SK-MEL-5 (cell line): ENCODE data around the gene OSBPL6. TPM values are rescaled to one million over a fixed set of nuclear protein-coding genes. Genes with fewer than 3 reads are reported as not detected.

Experiments
- DNase-seq: peaks from one replicate; pipeline ENCODE4 v3.0.0-alpha.2; 2016; ENCODE audit warnings: low read depth, low spot score
- in situ Hi-C: cut with HindIII; loops from 2 replicates; pipeline ENCODE4 v1.10.0; 2016; ENCODE audit warnings: low sequenced_read_pairs, high pct_unique_total_duplicates, low pct_unique_long_range_greater_than_20kb
- total RNA-seq: library from RNA; depleted of rRNA; stranded (reverse); fragments of >200 nt; shearing (Covaris generic); gene quantifications from 2 replicates; pipeline ENCODE4 v1.2.3, GENCODE V29; 2014

OSBPL6 gene
- total RNA-seq, 1 experiment from 2014 or later, result 5.1 TPM

DNA sequence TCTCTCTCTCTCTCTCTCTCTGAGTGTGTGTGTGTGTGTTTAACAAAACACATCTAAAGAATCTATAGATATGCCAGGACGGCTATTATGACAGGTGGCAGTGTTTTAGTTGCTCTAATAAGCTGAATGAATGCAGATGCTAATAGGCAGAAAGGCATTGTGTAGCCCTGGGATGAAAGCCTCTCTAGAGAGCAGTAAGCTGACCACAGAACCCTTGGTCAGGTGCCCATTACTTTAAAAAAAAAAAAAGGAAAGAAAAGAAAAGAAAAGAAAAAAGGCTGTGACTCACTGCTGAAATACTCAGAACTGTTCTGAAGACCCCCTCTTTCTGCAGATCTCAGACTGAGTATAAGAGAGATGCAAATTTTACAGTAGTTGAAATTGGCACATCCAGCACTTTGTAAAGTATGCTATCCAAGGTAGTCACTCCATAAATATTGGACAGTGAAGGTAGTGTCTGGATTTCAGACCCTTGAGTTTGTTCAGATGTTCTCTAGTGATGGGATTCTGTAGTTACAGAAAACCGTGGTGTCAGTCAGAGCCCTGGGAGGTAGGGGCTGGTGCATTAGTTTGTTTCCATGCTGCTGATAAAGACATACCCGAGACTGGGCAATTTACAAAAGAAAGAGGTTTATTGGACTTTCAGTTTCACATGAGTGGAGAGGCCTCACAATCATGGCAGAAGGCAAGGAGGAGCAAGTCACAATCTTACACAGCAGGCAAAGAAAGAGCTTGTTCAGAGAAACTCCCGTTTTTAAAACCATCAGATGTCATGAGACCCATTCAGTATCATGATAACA, 30.9 kb downstream of the OSBPL6 start:
- in situ Hi-C loops, result no loop called here
- DNase-seq, result no peak

GRCh38 chr2:178227187-178227586, 32.9 kb downstream of the OSBPL6 start:
- in situ Hi-C loops, result no loop called here

DNA sequence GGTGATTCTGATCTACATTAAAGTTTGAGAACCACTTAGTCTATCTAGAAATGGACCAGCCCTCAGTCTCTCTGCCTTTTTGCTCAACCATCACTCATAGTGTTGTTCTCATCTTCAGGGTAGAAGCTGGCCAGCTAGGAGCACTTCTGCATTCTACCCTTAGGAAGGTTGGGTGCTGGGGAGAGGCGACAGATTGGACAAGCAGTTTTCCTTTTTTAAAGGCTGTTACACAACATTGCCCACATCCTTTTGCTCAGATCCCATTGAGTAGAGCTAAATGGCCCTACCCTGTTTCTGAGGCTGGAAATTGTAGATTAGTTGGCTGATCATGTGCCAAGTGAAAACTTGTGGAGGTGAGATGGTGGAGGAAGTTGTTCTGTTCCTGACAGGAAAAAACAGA, 35.6 kb downstream of the OSBPL6 start:
- in situ Hi-C loops, result no loop called here
- DNase-seq, result no peak

More at GRCh38 chr2:178227187-178227586, 32.9 kb downstream of the OSBPL6 start:
- DNase-seq, result no peak

GRCh38 chr2:178230396-178230795, 36.1 kb downstream of the OSBPL6 start:
- in situ Hi-C loops, result no loop called here
- no peak for DNase-seq

DNA sequence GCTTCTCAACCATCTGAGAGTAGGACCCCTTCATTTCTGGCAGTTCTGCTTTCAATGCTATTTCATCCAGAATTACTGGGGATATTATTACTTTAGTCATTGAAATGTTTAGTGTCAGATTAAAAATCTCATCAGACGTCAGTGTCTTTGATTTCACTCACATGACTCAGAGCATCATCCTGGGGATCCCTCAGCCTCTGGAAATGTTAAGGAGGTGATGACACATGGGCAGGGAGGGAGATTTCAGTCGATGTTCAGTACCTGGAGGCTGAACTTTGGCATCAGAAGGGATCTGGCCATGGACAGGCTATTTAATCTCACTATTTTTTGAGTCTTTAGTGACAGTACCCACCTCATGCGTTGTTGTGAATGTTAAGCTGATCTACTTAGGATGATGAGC, 39.1 kb downstream of the OSBPL6 start:
- no peak for DNase-seq

DNA sequence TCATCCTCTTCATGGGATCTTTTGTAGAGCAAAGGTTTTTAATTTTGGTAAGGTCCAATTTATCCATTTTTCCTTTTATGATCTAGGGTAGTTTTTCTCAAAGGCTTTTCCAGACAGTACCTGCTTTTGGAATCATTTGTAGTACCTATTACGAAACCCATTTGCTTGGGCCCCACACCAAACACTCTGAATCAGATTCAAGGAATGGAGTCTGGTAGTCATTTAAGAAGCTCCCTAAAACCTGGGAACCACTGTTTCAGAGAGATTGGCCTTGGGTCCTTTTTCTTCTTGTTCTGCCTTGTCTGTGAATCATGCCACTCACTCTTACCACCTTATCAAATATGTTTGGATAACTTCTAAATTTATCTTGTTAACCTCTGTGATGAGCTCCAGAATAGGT, 40.3 kb downstream of the OSBPL6 start:
- no peak for DNase-seq
- in situ Hi-C loops, result no loop called here

More for the DNA sequence above, 39.1 kb downstream of the OSBPL6 start:
- in situ Hi-C loops, result no loop called here

DNA sequence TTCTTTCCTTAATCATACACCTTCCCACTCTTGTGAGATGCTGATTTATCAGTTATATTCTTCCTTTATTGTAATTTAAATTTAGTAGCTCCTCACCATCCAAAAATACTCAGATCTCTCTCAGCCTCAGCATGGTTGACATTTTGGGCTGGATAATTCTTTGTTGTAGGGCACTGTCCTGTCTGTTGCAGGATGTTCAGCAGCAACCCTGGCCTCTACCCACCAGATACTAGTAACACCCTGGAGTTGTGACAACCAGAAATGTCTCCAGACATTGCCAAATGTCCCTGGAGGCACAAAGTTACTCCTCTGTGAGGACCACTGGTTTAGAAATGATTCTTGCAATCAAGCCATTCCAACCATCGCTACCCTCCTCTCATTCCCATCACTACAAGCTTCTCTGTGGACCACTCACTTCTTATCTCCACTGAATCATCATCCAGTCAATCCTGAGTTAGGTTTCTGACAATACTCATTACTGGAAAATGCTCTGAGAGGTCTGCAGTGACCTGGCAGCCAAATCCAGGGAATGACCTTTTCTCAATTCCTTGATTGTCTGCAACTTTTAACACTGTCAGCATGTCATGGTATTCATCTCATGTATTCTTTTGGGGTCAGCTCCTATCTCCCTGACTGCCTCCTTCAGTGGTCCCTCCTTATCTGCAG, 43.3 kb downstream of the OSBPL6 start:
- in situ Hi-C loops, result no loop called here
- no peak for DNase-seq

DNA sequence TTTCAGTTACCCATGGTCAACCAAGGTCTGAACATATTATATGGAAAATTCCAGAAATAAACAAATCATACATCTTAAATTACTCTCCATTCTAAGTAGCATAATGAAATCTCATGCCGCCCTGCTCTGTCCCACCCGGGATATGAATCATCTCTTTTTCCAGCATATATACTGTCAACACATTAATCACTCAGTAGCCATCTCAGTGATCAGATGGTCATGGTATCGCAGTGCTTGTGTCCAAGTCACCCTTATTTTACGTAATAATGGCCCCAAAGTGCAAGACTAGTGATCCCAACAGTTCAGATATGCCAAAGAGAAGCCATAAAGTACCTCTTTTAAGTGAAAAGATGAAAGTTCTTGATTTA, 43.8 kb downstream of the OSBPL6 start:
- no peak for DNase-seq
- in situ Hi-C loops, result no loop called here

GRCh38 chr2:178238750-178239149, 44.4 kb downstream of the OSBPL6 start:
- DNase-seq, result no peak
- in situ Hi-C loops, result no loop called here

- DNase-seq, result peak; percentile 78
- in situ Hi-C loops, result no loop called here
These were observed 47.7 kb downstream of the OSBPL6 start for GRCh38 chr2:178241844-178242551.

DNA sequence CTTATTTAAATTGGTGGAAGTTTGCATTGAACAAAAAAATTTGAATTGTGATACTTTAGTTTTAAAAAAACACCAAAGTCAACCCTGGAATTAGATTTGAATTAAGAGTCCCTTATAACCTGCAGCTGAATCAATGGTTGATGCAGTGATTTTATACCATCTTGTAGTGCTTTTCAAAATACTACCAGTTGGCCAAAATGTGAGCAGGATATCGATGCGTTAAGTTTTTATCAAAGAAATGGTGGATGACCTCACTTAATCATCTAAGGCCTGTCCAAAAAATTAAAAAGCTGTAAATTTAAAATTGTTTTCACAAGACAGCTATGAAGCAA, 48.2 kb downstream of the OSBPL6 start:
- in situ Hi-C loops, result no loop called here
- DNase-seq, result no peak

GRCh38 chr2:178243961-178244360, 49.6 kb downstream of the OSBPL6 start:
- DNase-seq, result no peak
- in situ Hi-C loops, result no loop called here

DNA sequence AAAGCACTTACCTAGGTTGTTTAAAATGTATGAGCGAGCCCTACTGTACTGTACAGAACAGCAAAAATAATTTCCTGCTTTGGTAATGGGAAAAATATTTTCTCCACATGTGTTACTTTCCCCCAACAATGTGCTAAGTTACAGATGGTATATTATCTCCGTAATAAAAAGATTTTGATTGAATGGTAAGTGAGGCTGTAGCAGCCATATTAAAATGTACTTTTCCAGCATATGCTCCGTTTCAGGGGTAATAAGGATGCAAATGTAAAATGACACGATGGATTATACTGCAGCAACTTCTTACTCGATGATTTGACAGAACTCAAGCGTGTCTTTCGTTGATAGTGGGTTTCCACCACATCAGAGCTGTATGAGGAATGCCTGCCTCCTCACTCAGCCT, 50.5 kb downstream of the OSBPL6 start:
- no peak for DNase-seq
- in situ Hi-C loops, result no loop called here

- in situ Hi-C loops, result no loop called here
These were observed 52.4 kb downstream of the OSBPL6 start for GRCh38 chr2:178246696-178247095.

GRCh38 chr2:178247250-178247649, 52.9 kb downstream of the OSBPL6 start:
- DNase-seq, result no peak
- in situ Hi-C loops, result no loop called here

More at GRCh38 chr2:178246696-178247095, 52.4 kb downstream of the OSBPL6 start:
- no peak for DNase-seq

- in situ Hi-C loops, result no loop called here
- no peak for DNase-seq
These were observed 56.1 kb downstream of the OSBPL6 start for GRCh38 chr2:178250429-178250828.

DNA sequence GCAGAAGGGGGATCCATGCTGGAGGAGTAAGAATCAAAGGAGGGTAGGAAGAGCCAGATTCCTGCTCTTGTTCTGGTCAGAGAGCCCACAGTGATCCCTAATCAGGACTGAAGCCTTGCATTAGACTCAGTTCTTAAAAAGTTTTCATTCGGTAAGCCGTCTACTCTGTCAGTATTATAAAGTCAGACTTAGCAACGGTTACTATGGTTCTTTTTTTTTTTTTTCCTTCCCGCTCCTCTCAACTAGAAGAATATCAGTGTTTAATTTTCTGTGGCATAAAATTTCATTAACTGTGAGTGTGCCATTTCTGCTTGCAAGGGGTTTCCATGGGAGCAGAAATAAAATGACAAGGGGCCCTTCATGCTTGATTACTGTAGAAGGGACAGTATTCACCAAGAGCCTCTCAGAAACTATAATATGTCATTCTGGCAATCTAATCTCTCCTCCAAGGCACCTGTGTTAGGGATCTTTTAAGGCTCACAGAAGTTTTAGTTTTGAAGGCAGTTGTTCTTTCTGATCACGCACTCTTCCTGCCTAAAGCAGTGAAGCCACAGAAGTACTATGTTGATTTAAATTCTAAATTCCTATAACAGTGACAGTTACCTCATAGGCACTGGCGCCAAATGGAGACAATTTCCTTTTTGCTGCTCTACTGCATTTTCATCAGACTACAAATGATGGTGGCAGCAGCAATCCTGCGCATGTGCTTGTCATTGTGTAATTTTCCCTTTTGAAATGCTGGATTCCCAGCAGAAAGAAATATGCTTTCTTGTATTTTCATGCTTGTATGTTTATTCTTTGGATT, 57.0 kb downstream of the OSBPL6 start:
- in situ Hi-C loops, result no loop called here
- no peak for DNase-seq
